DND-41 (cell line): Measurements from ENCODE around the gene AACS.

ENCODE experiments used
- ATAC-seq: fragments of 200-7000 bp; cut with Tn5 transposase; 3 replicates; pipeline ENCODE4 v1.9.1; 2021; ENCODE audit warnings: low read depth; ENCODE audit not compliant: insufficient read depth
- DNase-seq: peaks from one replicate; pipeline ENCODE4 v3.0.0-alpha.2; 2020
- H2AFZ ChIP-seq: 2 replicates; pipeline ENCODE4 v1.6.0; 2012; ENCODE audit warnings: low read depth, low read length
- H3K27ac ChIP-seq: 2 replicates; pipeline ENCODE4 v1.5.1; 2012; ENCODE audit warnings: low read length, inconsistent platforms
- H3K27me3 ChIP-seq: fragments of 200-600 bp; sonication (generic); 2 replicates; pipeline ENCODE4 v1.6.0; 2012; ENCODE audit warnings: low read length, mild to moderate bottlenecking, inconsistent platforms; ENCODE audit not compliant: insufficient read depth, poor library complexity
- H3K36me3 ChIP-seq: 2 replicates; pipeline ENCODE4 v1.5.1; 2012; ENCODE audit warnings: low read length, inconsistent platforms; ENCODE audit not compliant: insufficient read depth
- H3K4me1 ChIP-seq: 2 replicates; pipeline ENCODE4 v1.5.1; 2012; ENCODE audit warnings: mild to moderate bottlenecking, low read length; ENCODE audit not compliant: insufficient read depth
- H3K4me2 ChIP-seq: 2 replicates; pipeline ENCODE4 v1.6.0; 2012; ENCODE audit warnings: mild to moderate bottlenecking, moderate library complexity, low read length, inconsistent platforms; ENCODE audit not compliant: insufficient read depth
- H3K4me3 ChIP-seq, 2 experiments: fragments of 200-600 bp in 1 of 2; shearing (Covaris generic) in 1 of 2; 2 replicates each; pipeline ENCODE4 v1.5.1; 2012 to 2016; ENCODE audit warnings: inconsistent platforms in 2 of 2, low read length in 2 of 2, mild to moderate bottlenecking in 2 of 2, low read depth in 1 of 2, moderate library complexity in 1 of 2
- H3K79me2 ChIP-seq: 2 replicates; pipeline ENCODE4 v1.6.0; 2012; ENCODE audit warnings: low read length, inconsistent platforms; ENCODE audit not compliant: insufficient read depth
- H3K9ac ChIP-seq: 2 replicates; pipeline ENCODE4 v1.6.0; 2012; ENCODE audit warnings: low read depth, mild to moderate bottlenecking, inconsistent platforms, low read length, moderate library complexity
- H3K9me3 ChIP-seq: 2 replicates; pipeline ENCODE4 v1.5.1; 2012; ENCODE audit warnings: low read length, moderate library complexity, mild to moderate bottlenecking, inconsistent platforms; ENCODE audit not compliant: insufficient read depth, severe bottlenecking
- H4K20me1 ChIP-seq: 2 replicates; pipeline ENCODE4 v1.6.0; 2012; ENCODE audit warnings: low read length; ENCODE audit not compliant: insufficient read depth
- EZH2 ChIP-seq: IDR thresholded peaks from 3 replicates; pipeline ENCODE4 v1.6.1; 2012; ENCODE audit warnings: borderline replicate concordance, low read depth, mild to moderate bottlenecking, moderate library complexity, low read length, inconsistent platforms; ENCODE audit not compliant: severe bottlenecking
- TF ChIP-seq, protein P1 (sequence below): IDR thresholded peaks from 2 replicates; pipeline ENCODE4 v1.5.1; 2012; ENCODE audit warnings: borderline replicate concordance, low read length, moderate library complexity, mild to moderate bottlenecking; ENCODE audit not compliant: poor library complexity, severe bottlenecking; ENCODE audit errors: extremely low read depth

Gene AACS

GRCh38 chr12:125038976-125039625 is 26.1 kb upstream of the AACS start:
- no peak overlapping the region for H3K27ac ChIP-seq
- no peak for DNase-seq
- H3K4me1 ChIP-seq = no peaks in the 10 kb centered on the region

DNA sequence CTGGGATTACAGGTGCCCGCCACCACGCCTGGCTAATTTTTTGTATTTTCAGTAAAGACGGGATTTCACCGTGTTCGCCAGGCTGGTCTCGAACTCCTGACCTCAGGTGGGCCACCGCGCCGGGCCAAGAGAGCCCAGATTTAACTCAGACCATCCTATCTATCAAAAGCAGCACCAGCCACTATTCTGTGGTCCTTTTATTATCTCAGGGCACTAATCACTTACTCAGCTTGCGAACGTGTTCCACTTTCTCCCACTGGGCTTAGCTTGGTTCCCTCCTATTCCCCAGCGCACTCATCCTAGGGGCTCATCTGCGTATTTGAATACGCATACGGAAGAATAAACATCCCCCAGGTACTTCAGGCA is 16.2 kb upstream of the AACS start:
- ATAC-seq (no peak), DNase-seq (no peak)
- no peaks in the 10 kb centered on the region for H3K4me1 ChIP-seq
- no peak overlapping the region for H3K4me3 ChIP-seq
- H4K20me1 ChIP-seq = no peaks in the 10 kb centered on the region
- no peak overlapping the region for H2AFZ ChIP-seq
- H3K79me2 ChIP-seq = no peaks in the 10 kb centered on the region
- no peaks in the 10 kb centered on the region for H3K9me3 ChIP-seq
- no peak overlapping the region for H3K27ac ChIP-seq
- no peaks in the 10 kb centered on the region for H3K36me3 ChIP-seq
- H3K9ac ChIP-seq = no peak overlapping the region
- TF ChIP-seq, protein P1, sequence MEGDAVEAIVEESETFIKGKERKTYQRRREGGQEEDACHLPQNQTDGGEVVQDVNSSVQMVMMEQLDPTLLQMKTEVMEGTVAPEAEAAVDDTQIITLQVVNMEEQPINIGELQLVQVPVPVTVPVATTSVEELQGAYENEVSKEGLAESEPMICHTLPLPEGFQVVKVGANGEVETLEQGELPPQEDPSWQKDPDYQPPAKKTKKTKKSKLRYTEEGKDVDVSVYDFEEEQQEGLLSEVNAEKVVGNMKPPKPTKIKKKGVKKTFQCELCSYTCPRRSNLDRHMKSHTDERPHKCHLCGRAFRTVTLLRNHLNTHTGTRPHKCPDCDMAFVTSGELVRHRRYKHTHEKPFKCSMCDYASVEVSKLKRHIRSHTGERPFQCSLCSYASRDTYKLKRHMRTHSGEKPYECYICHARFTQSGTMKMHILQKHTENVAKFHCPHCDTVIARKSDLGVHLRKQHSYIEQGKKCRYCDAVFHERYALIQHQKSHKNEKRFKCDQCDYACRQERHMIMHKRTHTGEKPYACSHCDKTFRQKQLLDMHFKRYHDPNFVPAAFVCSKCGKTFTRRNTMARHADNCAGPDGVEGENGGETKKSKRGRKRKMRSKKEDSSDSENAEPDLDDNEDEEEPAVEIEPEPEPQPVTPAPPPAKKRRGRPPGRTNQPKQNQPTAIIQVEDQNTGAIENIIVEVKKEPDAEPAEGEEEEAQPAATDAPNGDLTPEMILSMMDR = no peak
- no peak for TF ChIP-seq EZH2
- no peak overlapping the region for H3K4me2 ChIP-seq
- H3K27me3 ChIP-seq = no peaks in the 10 kb centered on the region

More at GRCh38 chr12:125038976-125039625, 26.1 kb upstream of the AACS start:
- ATAC-seq = no peak; the same call in 2 of the 3 replicates
- no peaks in the 10 kb centered on the region for H3K9me3 ChIP-seq
- no peak overlapping the region for H3K4me3 ChIP-seq
- no peak overlapping the region for H3K4me2 ChIP-seq
- H3K36me3 ChIP-seq = no peaks in the 10 kb centered on the region
- H3K79me2 ChIP-seq = no peaks in the 10 kb centered on the region
- no peak overlapping the region for H3K9ac ChIP-seq
- no peaks in the 10 kb centered on the region for H4K20me1 ChIP-seq
- no peak for TF ChIP-seq EZH2
- TF ChIP-seq, protein P1 = no peak
- no peak overlapping the region for H2AFZ ChIP-seq
- H3K27me3 ChIP-seq = no peaks in the 10 kb centered on the region

GRCh38 chr12:125050446-125050845 is 14.8 kb upstream of the AACS start:
- H3K9ac ChIP-seq = no peak overlapping the region
- H3K27ac ChIP-seq = no peak overlapping the region
- H4K20me1 ChIP-seq = no peaks in the 10 kb centered on the region
- no peaks in the 10 kb centered on the region for H3K27me3 ChIP-seq
- DNase-seq = no peak
- TF ChIP-seq EZH2 = no peak
- TF ChIP-seq, protein P1 = no peak
- H3K4me1 ChIP-seq = no peaks in the 10 kb centered on the region
- no peaks in the 10 kb centered on the region for H3K9me3 ChIP-seq
- no peak for ATAC-seq
- H3K4me2 ChIP-seq = no peak overlapping the region
- no peak overlapping the region for H2AFZ ChIP-seq
- H3K4me3 ChIP-seq = no peak overlapping the region
- H3K79me2 ChIP-seq = no peaks in the 10 kb centered on the region
- H3K36me3 ChIP-seq = no peaks in the 10 kb centered on the region
